HL-60 (cell line): Measurements from ENCODE around the gene SLC26A4.

Source experiments
- GABPA ChIP-seq: IDR thresholded peaks from 2 replicates; pipeline ENCODE4 v1.6.1; 2012; ENCODE audit warnings: low read depth
- POLR2AphosphoS5 ChIP-seq: IDR thresholded peaks from 2 replicates; pipeline ENCODE4 v1.6.1; 2012; ENCODE audit warnings: low read depth
- REST ChIP-seq: IDR thresholded peaks from 2 replicates; pipeline ENCODE4 v1.6.1; 2012; ENCODE audit warnings: low read depth; ENCODE audit not compliant: insufficient replicate concordance
- SPI1 ChIP-seq: IDR thresholded peaks from 2 replicates; pipeline ENCODE4 v1.6.1; 2012; ENCODE audit warnings: low read depth, mild to moderate bottlenecking, borderline replicate concordance
- TF ChIP-seq, protein P1 (sequence below): IDR thresholded peaks from one replicate; pipeline ENCODE4 v1.5.1; 2011; ENCODE audit warnings: low read length, control low read depth, inconsistent platforms; ENCODE audit not compliant: insufficient read depth

DNA sequence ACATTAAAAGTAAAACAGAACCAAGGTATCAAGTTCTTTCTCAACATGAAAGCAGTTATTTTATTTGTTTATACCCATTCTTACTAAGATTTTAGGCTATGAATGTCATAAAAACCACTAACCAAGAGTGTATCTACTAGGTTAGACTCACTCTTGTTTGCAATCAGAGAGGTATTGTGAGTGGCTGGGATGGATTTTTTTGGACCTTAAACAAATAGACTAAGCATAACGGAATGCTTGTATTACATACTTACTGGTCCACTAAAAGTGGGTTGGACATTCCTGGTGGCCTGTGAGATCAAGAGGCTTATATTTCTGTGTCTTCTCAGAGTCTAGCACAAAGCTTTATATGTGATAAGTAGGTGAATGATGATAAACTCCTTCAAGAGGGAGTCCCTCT lies 50.7 kb downstream of the SLC26A4 start:
- TF ChIP-seq SPI1 (no peak), POLR2AphosphoS5 (no peak), REST (no peak), GABPA (no peak)
- TF ChIP-seq, protein P1, sequence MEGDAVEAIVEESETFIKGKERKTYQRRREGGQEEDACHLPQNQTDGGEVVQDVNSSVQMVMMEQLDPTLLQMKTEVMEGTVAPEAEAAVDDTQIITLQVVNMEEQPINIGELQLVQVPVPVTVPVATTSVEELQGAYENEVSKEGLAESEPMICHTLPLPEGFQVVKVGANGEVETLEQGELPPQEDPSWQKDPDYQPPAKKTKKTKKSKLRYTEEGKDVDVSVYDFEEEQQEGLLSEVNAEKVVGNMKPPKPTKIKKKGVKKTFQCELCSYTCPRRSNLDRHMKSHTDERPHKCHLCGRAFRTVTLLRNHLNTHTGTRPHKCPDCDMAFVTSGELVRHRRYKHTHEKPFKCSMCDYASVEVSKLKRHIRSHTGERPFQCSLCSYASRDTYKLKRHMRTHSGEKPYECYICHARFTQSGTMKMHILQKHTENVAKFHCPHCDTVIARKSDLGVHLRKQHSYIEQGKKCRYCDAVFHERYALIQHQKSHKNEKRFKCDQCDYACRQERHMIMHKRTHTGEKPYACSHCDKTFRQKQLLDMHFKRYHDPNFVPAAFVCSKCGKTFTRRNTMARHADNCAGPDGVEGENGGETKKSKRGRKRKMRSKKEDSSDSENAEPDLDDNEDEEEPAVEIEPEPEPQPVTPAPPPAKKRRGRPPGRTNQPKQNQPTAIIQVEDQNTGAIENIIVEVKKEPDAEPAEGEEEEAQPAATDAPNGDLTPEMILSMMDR = no peak
